ENCODE data around the gene KRTAP20-1. TPM values are rescaled to one million over a fixed set of nuclear protein-coding genes. Genes with fewer than 3 reads are reported as not detected.

The KRTAP20-1 gene
- total RNA-seq = not detected in 2 replicates

DNA sequence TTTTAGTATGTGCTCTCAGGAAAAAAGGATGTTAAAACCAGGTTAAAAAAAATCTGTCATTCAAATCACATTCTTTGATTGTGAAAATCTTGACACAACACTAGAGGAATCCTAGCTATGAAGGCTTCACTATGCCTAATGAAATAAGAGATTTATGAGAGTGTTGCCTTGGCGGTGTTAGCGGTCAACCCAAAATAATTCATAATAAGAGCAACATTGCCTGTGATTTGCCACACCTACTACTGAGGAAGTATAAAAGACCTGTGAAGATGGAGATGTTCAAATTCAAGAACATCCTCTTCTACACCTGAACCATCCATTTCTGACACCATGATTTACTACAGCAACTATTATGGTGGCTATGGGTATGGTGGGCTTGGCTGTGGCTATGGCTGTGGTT is at the start of gene KRTAP20-1:
KRTAP20-1 (plus strand) TSS at position 301 of the 400 bp plus-strand sequence; CDS start at position 331, 30 bp downstream.

GRCh38 chr21:30590297-30590696 is 25.9 kb upstream of the KRTAP20-1 start, which contains the start of gene KRTAP22-2:
Gene KRTAP22-2 (minus strand): TSS chr21:30590397.

GRCh38 chr21:30592140-30592539 is 24.1 kb upstream of the KRTAP20-1 start, which contains the start of gene KRTAP6-3:
Gene KRTAP6-3 (plus strand): TSS chr21:30592440. CDS start chr21:30592446, 6 bp downstream.

GRCh38 chr21:30598802-30599201 is 17.4 kb upstream of the KRTAP20-1 start, which contains the start of gene KRTAP6-2:
Gene KRTAP6-2 (minus strand): TSS chr21:30598902. CDS start chr21:30598874, 28 bp downstream.

GRCh38 chr21:30600787-30601186 is 15.4 kb upstream of the KRTAP20-1 start, which contains the start of gene KRTAP22-1:
Gene KRTAP22-1 (plus strand): TSS chr21:30601087.

DNA sequence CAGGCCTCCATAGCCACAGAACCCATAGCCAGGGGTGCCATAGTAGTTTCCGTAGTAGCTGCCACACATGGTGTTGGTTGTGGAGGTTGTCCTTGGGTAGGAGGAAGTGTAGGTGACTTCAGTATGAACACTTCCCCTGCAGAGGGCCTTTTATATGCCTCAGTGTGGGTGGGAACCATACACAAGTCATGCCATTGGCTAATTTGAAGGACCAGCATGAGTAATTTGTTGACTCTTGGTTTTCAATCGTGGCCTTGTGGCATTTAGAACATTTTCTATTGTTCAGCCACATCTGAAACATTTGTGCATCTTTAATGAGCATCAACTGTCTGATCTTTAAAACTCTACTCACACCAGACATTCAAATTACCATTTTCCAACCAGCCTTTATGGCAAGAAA is 2.4 kb upstream of the KRTAP20-1 start, which contains the start of gene KRTAP6-1:
KRTAP6-1 (minus strand) TSS at position 95 of the 400 bp plus-strand sequence; CDS start at position 69, 26 bp downstream.

GRCh38 chr21:30620522-30620921 is 4.3 kb downstream of the KRTAP20-1 start, which contains the start of gene KRTAP20-4:
Gene KRTAP20-4 (plus strand): TSS chr21:30620627.

GRCh38 chr21:30634906-30635305 is 18.7 kb downstream of the KRTAP20-1 start, which contains the start of gene KRTAP20-2:
Gene KRTAP20-2 (plus strand): TSS chr21:30635206. CDS start chr21:30635264, 58 bp downstream.

GRCh38 chr21:30642564-30642963 is 26.3 kb downstream of the KRTAP20-1 start, which contains the start of gene KRTAP20-3:
Gene KRTAP20-3 (plus strand): TSS chr21:30642864.

Other genes with a start within 250 kb of the KRTAP20-1 start
- gene KRTAP13-2, start 244.2 kb upstream of the KRTAP20-1 start, total RNA-seq = not detected in 2 replicates
- not detected in 2 replicates for gene KRTAP13-1, start 220.4 kb upstream of the KRTAP20-1 start, total RNA-seq
- not detected in 2 replicates for gene KRTAP13-3, start 190.5 kb upstream of the KRTAP20-1 start, total RNA-seq
- gene KRTAP13-4, start 186.2 kb upstream of the KRTAP20-1 start, total RNA-seq = not detected in 2 replicates
- not detected in 2 replicates for gene KRTAP15-1, start 176.2 kb upstream of the KRTAP20-1 start, total RNA-seq
- not detected in 2 replicates for gene KRTAP19-1, start 136.1 kb upstream of the KRTAP20-1 start, total RNA-seq
- gene KRTAP19-2, start 129.0 kb upstream of the KRTAP20-1 start, total RNA-seq = not detected in 2 replicates
- gene KRTAP19-3, start 124.4 kb upstream of the KRTAP20-1 start, total RNA-seq = not detected in 2 replicates
- not detected in 2 replicates for gene KRTAP19-4, start 119.3 kb upstream of the KRTAP20-1 start, total RNA-seq
- gene KRTAP19-5, start 114.3 kb upstream of the KRTAP20-1 start, total RNA-seq = not detected in 2 replicates
- not detected in 2 replicates for gene KRTAP19-6, start 74.6 kb upstream of the KRTAP20-1 start, total RNA-seq
- gene KRTAP19-7, start 55.1 kb upstream of the KRTAP20-1 start, total RNA-seq = not detected in 2 replicates
- not detected in 2 replicates for gene KRTAP22-2, start 26.0 kb upstream of the KRTAP20-1 start, total RNA-seq
- gene KRTAP6-3, start 24.0 kb upstream of the KRTAP20-1 start, total RNA-seq = not detected in 2 replicates
- gene KRTAP6-2, start 17.5 kb upstream of the KRTAP20-1 start, total RNA-seq = not detected in 2 replicates
- gene KRTAP22-1, start 15.3 kb upstream of the KRTAP20-1 start, total RNA-seq = not detected in 2 replicates
- not detected in 2 replicates for gene KRTAP6-1, start 2.5 kb upstream of the KRTAP20-1 start, total RNA-seq
- not detected in 2 replicates for gene KRTAP20-4, start 4.2 kb downstream of the KRTAP20-1 start, total RNA-seq
- not detected in 2 replicates for gene KRTAP20-2, start 18.8 kb downstream of the KRTAP20-1 start, total RNA-seq
- not detected in 2 replicates for gene KRTAP20-3, start 26.4 kb downstream of the KRTAP20-1 start, total RNA-seq
- not detected in 2 replicates for gene KRTAP21-3, start 102.4 kb downstream of the KRTAP20-1 start, total RNA-seq
- not detected in 2 replicates for gene KRTAP21-2, start 130.8 kb downstream of the KRTAP20-1 start, total RNA-seq
- not detected in 2 replicates for gene KRTAP21-1, start 139.0 kb downstream of the KRTAP20-1 start, total RNA-seq
- gene KRTAP8-1, start 196.8 kb downstream of the KRTAP20-1 start, total RNA-seq = not detected in 2 replicates
- not detected in 2 replicates for gene KRTAP7-1, start 213.3 kb downstream of the KRTAP20-1 start, total RNA-seq